ENCODE data around the gene MEN1. TPM values are rescaled to one million over a fixed set of nuclear protein-coding genes. Genes with fewer than 3 reads are reported as not detected.

MEN1 gene
- total and polyA plus RNA-seq, 9 of the 15 experiments (the other 6 are each of a cell fraction or from before 2014, with no cell fraction given) = 3.4 to 57.2 (median 19.3) TPM

- peak; percentile 39 for TF ChIP-seq HCFC1 (IDR thresholded peaks at IDR 0.05; ENCODE audit: low read depth, low read length)
- TF ChIP-seq ILK (tag; IDR thresholded peaks at IDR 0.05; ENCODE audit: borderline replicate concordance, low read depth) = no peak
- TF ChIP-seq TCF7 (IDR thresholded peaks at IDR 0.05; ENCODE audit: borderline replicate concordance) = no peak
- no peak for TF ChIP-seq ELF1 (tag; IDR thresholded peaks at IDR 0.05)
- TF ChIP-seq FUS (optimal IDR thresholded peaks at IDR 0.05; ENCODE audit: low read depth, low read length) = no peak
- TF ChIP-seq DLX4 (CRISPR knock-in tag; IDR thresholded peaks at IDR 0.05) = no peak
- TF ChIP-seq DACH1 (IDR thresholded peaks at IDR 0.05; ENCODE audit: partially characterized antibody) = no peak
- 0 out of 2 replicates have a peak, but pooled peaks have one; percentile 50 for TF ChIP-seq HNRNPL (IDR thresholded peaks at IDR 0.05; ENCODE audit: low read depth, low read length)
- TF ChIP-seq CREB1 (IDR thresholded peaks at IDR 0.05) = no peak
- peak; percentile 58; the same call in 1 of the 2 replicates for TF ChIP-seq CREB1 (CRISPR knock-in tag; IDR thresholded peaks at IDR 0.05)
- peak; percentile 47; the same call in 1 of the 2 replicates for TF ChIP-seq KLF16 (IDR thresholded peaks at IDR 0.05)
- TF ChIP-seq, protein P1, sequence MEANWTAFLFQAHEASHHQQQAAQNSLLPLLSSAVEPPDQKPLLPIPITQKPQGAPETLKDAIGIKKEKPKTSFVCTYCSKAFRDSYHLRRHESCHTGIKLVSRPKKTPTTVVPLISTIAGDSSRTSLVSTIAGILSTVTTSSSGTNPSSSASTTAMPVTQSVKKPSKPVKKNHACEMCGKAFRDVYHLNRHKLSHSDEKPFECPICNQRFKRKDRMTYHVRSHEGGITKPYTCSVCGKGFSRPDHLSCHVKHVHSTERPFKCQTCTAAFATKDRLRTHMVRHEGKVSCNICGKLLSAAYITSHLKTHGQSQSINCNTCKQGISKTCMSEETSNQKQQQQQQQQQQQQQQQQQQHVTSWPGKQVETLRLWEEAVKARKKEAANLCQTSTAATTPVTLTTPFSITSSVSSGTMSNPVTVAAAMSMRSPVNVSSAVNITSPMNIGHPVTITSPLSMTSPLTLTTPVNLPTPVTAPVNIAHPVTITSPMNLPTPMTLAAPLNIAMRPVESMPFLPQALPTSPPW (CRISPR knock-in tag; IDR thresholded peaks at IDR 0.05) = peak; percentile 82
- no peak for TF ChIP-seq ZNF41 (CRISPR knock-in tag; conservative IDR thresholded peaks at IDR 0.05)
- TF ChIP-seq CREB3L1 (IDR thresholded peaks at IDR 0.05; ENCODE audit: borderline replicate concordance, low read depth) = 0 out of 2 replicates have a peak, but pooled peaks have one; percentile 19
- TF ChIP-seq PURB (CRISPR knock-in tag; IDR thresholded peaks at IDR 0.05; ENCODE audit: low read depth) = no peak
- TF ChIP-seq USF1 (CRISPR knock-in tag; IDR thresholded peaks at IDR 0.05) = peak; percentile 63
- TF ChIP-seq MEF2A (IDR thresholded peaks at IDR 0.05; ENCODE audit: control insufficient read depth, low read depth, low read length) = peak; percentile 23; the same call in 1 of the 2 replicates
- TF ChIP-seq NONO (IDR thresholded peaks at IDR 0.05; ENCODE audit: low read depth in 2 of 2, low read length in 1 of 2) = no peak
- TF ChIP-seq JUNB (CRISPR knock-in tag; conservative IDR thresholded peaks at IDR 0.05) = no peak
- TF ChIP-seq, protein P2, sequence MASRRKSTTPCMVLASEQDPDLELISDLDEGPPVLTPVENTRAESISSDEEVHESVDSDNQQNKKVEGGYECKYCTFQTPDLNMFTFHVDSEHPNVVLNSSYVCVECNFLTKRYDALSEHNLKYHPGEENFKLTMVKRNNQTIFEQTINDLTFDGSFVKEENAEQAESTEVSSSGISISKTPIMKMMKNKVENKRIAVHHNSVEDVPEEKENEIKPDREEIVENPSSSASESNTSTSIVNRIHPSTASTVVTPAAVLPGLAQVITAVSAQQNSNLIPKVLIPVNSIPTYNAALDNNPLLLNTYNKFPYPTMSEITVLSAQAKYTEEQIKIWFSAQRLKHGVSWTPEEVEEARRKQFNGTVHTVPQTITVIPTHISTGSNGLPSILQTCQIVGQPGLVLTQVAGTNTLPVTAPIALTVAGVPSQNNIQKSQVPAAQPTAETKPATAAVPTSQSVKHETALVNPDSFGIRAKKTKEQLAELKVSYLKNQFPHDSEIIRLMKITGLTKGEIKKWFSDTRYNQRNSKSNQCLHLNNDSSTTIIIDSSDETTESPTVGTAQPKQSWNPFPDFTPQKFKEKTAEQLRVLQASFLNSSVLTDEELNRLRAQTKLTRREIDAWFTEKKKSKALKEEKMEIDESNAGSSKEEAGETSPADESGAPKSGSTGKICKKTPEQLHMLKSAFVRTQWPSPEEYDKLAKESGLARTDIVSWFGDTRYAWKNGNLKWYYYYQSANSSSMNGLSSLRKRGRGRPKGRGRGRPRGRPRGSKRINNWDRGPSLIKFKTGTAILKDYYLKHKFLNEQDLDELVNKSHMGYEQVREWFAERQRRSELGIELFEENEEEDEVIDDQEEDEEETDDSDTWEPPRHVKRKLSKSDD (conservative IDR thresholded peaks at IDR 0.05; ENCODE audit: low read length) = no peak
- no peak for TF ChIP-seq SRSF9 (IDR thresholded peaks at IDR 0.05; ENCODE audit: borderline replicate concordance, low read depth, low read length)
Observed at GRCh38 chr11:64846998-64847666, 36.8 kb upstream of the MEN1 start (continued).
